T-cell (primary cell): ENCODE results near the gene DMXL1. TPM values are rescaled to one million over a fixed set of nuclear protein-coding genes. Genes with fewer than 3 reads are reported as not detected.

ENCODE experiments used
- ATAC-seq, 4 experiments: fragments of 200-7000 bp in 3 of 4; fragments of 150-1000 bp in 1 of 4; cut with Tn5 transposase; replicated peaks in 1 of 4; 1 replicate in 3 of 4; 2 replicates in 1 of 4; pipeline ENCODE4 v1.10.0; 2021; ENCODE audit warnings: moderate library complexity in 3 of 4, mild to moderate bottlenecking in 2 of 4, moderate number of reproducible peaks in 1 of 4
- CTCF ChIA-PET, 2 donors: fragments of 300-600 bp; sonication (Branson Sonifier 250); formaldehyde crosslinking; loops; one replicate each; lab custom pipeline; 2022; ENCODE audit warnings: antibody characterized with exemption in 2 of 2; lab: Charles Lee
- POLR2A ChIA-PET, 2 donors: fragments of 300-600 bp; sonication (Branson Sonifier 250); formaldehyde crosslinking; loops; one replicate each; lab custom pipeline; 2022; ENCODE audit warnings: antibody characterized with exemption in 2 of 2; lab: Charles Lee
- DNase-seq, 35 experiments: peaks; one replicate each; pipeline versions ENCODE4 v3.0.0 to v3.0.0-alpha.2; 2013 to 2023
- H3K27ac ChIP-seq: one replicate; pipeline ENCODE4 v1.5.1; 2013; ENCODE audit warnings: low read length
- H3K27me3 ChIP-seq, 2 experiments: replicated peaks in 1 of 2; 1 replicate in 1 of 2; 2 replicates in 1 of 2; pipeline versions ENCODE4 v1.6.1 to v1.7.0; 2013; ENCODE audit warnings: low read length in 1 of 2, mixed read lengths in 1 of 2; ENCODE audit not compliant: control insufficient read depth in 2 of 2, insufficient read depth in 2 of 2; ENCODE audit errors: extremely low read depth in 1 of 2
- H3K36me3 ChIP-seq, 2 donors: 1 replicate in 1 of 2; 2 replicates in 1 of 2; pipeline versions ENCODE4 v1.6.1 to v1.7.0; 2013; ENCODE audit warnings: low read length in 1 of 2; ENCODE audit not compliant: control insufficient read depth in 2 of 2, insufficient read depth in 1 of 2; ENCODE audit errors: extremely low read depth in 1 of 2
- H3K4me1 ChIP-seq, 2 experiments: 1 replicate in 1 of 2; 2 replicates in 1 of 2; pipeline versions ENCODE4 v1.6.1 to v1.7.0; 2013; ENCODE audit warnings: low read length in 2 of 2, mixed read lengths in 1 of 2; ENCODE audit not compliant: insufficient read depth in 2 of 2, control insufficient read depth in 1 of 2; ENCODE audit errors: extremely low read depth in 1 of 2
- H3K4me3 ChIP-seq, 2 donors: 1 replicate in 1 of 2; 2 replicates in 1 of 2; pipeline versions ENCODE4 v1.5.1 to v1.7.0; 2013; ENCODE audit warnings: mild to moderate bottlenecking in 2 of 2, low read length in 1 of 2, moderate library complexity in 1 of 2; ENCODE audit not compliant: control insufficient read depth in 1 of 2; ENCODE audit errors: extremely low read depth in 1 of 2
- H3K9me3 ChIP-seq: 2 replicates; pipeline ENCODE4 v1.7.0; 2013
- H3K27ac Mint-ChIP-seq, 2 donors: one replicate each; pipeline ENCODE4 v1.8.0; 2020 to 2021; ENCODE audit warnings: mild to moderate bottlenecking in 2 of 2, mixed read lengths in 2 of 2
- H3K27me3 Mint-ChIP-seq, 2 donors: one replicate each; pipeline ENCODE4 v1.8.0; 2021 to 2022; ENCODE audit warnings: mixed read lengths in 2 of 2
- H3K36me3 Mint-ChIP-seq: one replicate; pipeline ENCODE4 v1.8.0; 2021; ENCODE audit warnings: mixed read lengths
- H3K4me1 Mint-ChIP-seq, 3 donors: one replicate each; pipeline ENCODE4 v1.8.0; 2020 to 2022; ENCODE audit warnings: mixed read lengths in 3 of 3, mild to moderate bottlenecking in 1 of 3
- H3K4me3 Mint-ChIP-seq, 3 donors: one replicate each; pipeline ENCODE4 v1.8.0; 2020 to 2022; ENCODE audit warnings: mild to moderate bottlenecking in 3 of 3, mixed read lengths in 3 of 3, moderate library complexity in 3 of 3
- H3K9me3 Mint-ChIP-seq, 3 donors: one replicate each; pipeline ENCODE4 v1.8.0; 2020 to 2022; ENCODE audit warnings: mixed read lengths in 3 of 3
- WGBS: methylation state at CpG from one replicate; pipeline ENCODE4 v1.1.5; 2013; ENCODE audit warnings: missing lambda C conversion rate; ENCODE audit not compliant: insufficient coverage; 5-methylcytosine and 5-hydroxymethylcytosine counted together
- total RNA-seq, 35 experiments: library from RNA in 6 of 35; stranded (reverse) in 6 of 35; fragments of 120-200 nt in 1 of 35; gene quantifications; one replicate each; pipeline versions ENCODE4 v1.2.1 to v1.2.4 and lab custom pipeline; 2013 to 2026

The DMXL1 gene
- total RNA-seq, 5 donors from 2014 or later (not counting 1 experiment from before 2014, with no cell fraction given): 25.8 to 37.2 (median 28.2) TPM

GRCh38 chr5:119059740-119060255 is 11.1 kb upstream of the DMXL1 start:
- no peak for DNase-seq
- no peak overlapping the region for H3K27ac ChIP-seq
- Mint-ChIP-seq H3K9me3 (no peaks in the 10 kb centered on the region), H3K4me1 (peaks cover 8 to 10% (median 9%) of the 10 kb centered on the region in 3 donors), H3K27me3 (no peaks in the 10 kb centered on the region), H3K4me3 (no peak overlapping the region), H3K27ac (no peak overlapping the region), H3K36me3 (peaks cover 3% of the 10 kb centered on the region)
- POLR2A ChIA-PET: interaction anchor here in 1 of 2 donors (0.6 kb wide), 1 partner anchor 40 kb away, joined by 4 read pairs; no protein-coding TSS in a partner anchor
- no peaks in the 10 kb centered on the region for H3K27me3 ChIP-seq
- no peaks in the 10 kb centered on the region for H3K36me3 ChIP-seq
- CTCF ChIA-PET: no interaction called here
- no peaks in the 10 kb centered on the region for H3K9me3 ChIP-seq
- ATAC-seq: no peak
- no peak overlapping the region for H3K4me3 ChIP-seq
- no peaks in the 10 kb centered on the region for H3K4me1 ChIP-seq

- WGBS: no CpG with 5 or more reads among the region's 5 CpGs
- POLR2A ChIA-PET: no interaction called here
- H3K9me3 Mint-ChIP-seq: no peaks in the 10 kb centered on the region
- ATAC-seq (peak in 2 of 4 experiments; percentile 42 to 43), DNase-seq (no peak)
- peaks cover 8 to 10% (median 9%) of the 10 kb centered on the region in 3 donors for H3K4me1 Mint-ChIP-seq
- no peaks in the 10 kb centered on the region for H3K9me3 ChIP-seq
- CTCF ChIA-PET: interaction anchor here in 1 of 2 donors (0.5 kb wide), 1 partner anchor 301 kb away, joined by 3 read pairs; no protein-coding TSS in a partner anchor
- no peak overlapping the region for H3K4me3 Mint-ChIP-seq
- no peaks in the 10 kb centered on the region for H3K36me3 ChIP-seq
- peaks cover under 1% of the 10 kb centered on the region for H3K36me3 Mint-ChIP-seq
- H3K27me3 ChIP-seq: no peaks in the 10 kb centered on the region
- no peak overlapping the region for H3K4me3 ChIP-seq
- H3K27me3 Mint-ChIP-seq: no peaks in the 10 kb centered on the region
- H3K27ac ChIP-seq: no peak overlapping the region
- no peaks in the 10 kb centered on the region for H3K4me1 ChIP-seq
- H3K27ac Mint-ChIP-seq: peak overlapping the region in 1 of 2 donors; percentile 24
Measured at GRCh38 chr5:119063579-119064379, 7.1 kb upstream of the DMXL1 start.

GRCh38 chr5:119067450-119067849 is 3.4 kb upstream of the DMXL1 start:
- ChIA-PET CTCF (no interaction called here), POLR2A (interaction anchor here in 1 of 2 donors (0.7 kb wide), 1 partner anchor 51 kb away, joined by 6 read pairs; no protein-coding TSS in a partner anchor)
- Histone ChIP-seq H3K4me3 (no peak overlapping the region), H3K27ac (no peak overlapping the region), H3K27me3 (no peaks in the 10 kb centered on the region), H3K9me3 (no peaks in the 10 kb centered on the region), H3K36me3 (no peaks in the 10 kb centered on the region), H3K4me1 (peaks cover 8 to 11% of the 10 kb centered on the region in 2 experiments)
- no peak for ATAC-seq
- Mint-ChIP-seq H3K4me3 (no peak overlapping the region), H3K27me3 (no peaks in the 10 kb centered on the region), H3K9me3 (no peaks in the 10 kb centered on the region), H3K36me3 (no peaks in the 10 kb centered on the region), H3K4me1 (peaks cover 17 to 20% (median 18%) of the 10 kb centered on the region in 3 donors), H3K27ac (no peak overlapping the region)
- DNase-seq: no peak
- WGBS: 100% methylated on average over 2 of the region's 4 CpGs

- peaks cover 31 to 34% (median 32%) of the 10 kb centered on the region in 3 donors for H3K4me1 Mint-ChIP-seq
- ATAC-seq: peak in 3 of 4 experiments; percentile 54 to 57 (median 56)
- Histone ChIP-seq H3K27ac (peak overlapping the region; percentile 97), H3K36me3 (no peaks in the 10 kb centered on the region), H3K4me1 (peaks cover 12 to 17% of the 10 kb centered on the region in 2 experiments), H3K4me3 (peak overlapping the region; percentile 83 to 94), H3K27me3 (no peaks in the 10 kb centered on the region), H3K9me3 (no peaks in the 10 kb centered on the region)
- ChIA-PET POLR2A (interaction anchor here in 1 of 2 donors (0.7 to 1.6 kb wide), 7 partner anchors 10 to 217 kb away, joined by 3 to 8 read pairs (median 4); no protein-coding TSS in a partner anchor), CTCF (interaction anchor here (0.5 to 1.7 kb wide), 14 partner anchors 19 to 364 kb away, joined by 3 to 21 read pairs (median 4); partner anchors contain the start of gene DTWD2 (in 1 of the 2))
- H3K9me3 Mint-ChIP-seq: no peaks in the 10 kb centered on the region
- H3K4me3 Mint-ChIP-seq: peak overlapping the region; percentile 91 to 99 (median 99)
- H3K27me3 Mint-ChIP-seq: no peaks in the 10 kb centered on the region
- WGBS: 0% methylated on average over 8 of the region's 9 CpGs
- peak in 1 of 35 experiments; percentile 88 for DNase-seq
- peaks cover 6% of the 10 kb centered on the region for H3K36me3 Mint-ChIP-seq
- H3K27ac Mint-ChIP-seq: peak overlapping the region; percentile 99
Measured at GRCh38 chr5:119070578-119070827, 384 bp upstream of the DMXL1 start.

- no peaks in the 10 kb centered on the region for H3K9me3 Mint-ChIP-seq
- DNase-seq: no peak
- ChIA-PET CTCF (interaction anchor here (0.6 to 1.7 kb wide), 4 partner anchors 18 to 343 kb away, joined by 3 to 21 read pairs (median 9); partner anchors contain the start of gene DTWD2 (in 1 of the 2)), POLR2A (interaction anchor here in 1 of 2 donors (0.9 to 1.6 kb wide), 3 partner anchors 9 to 216 kb away, joined by 3 to 8 read pairs (median 4); no protein-coding TSS in a partner anchor)
- H3K27me3 Mint-ChIP-seq: no peaks in the 10 kb centered on the region
- no peaks in the 10 kb centered on the region for H3K36me3 ChIP-seq
- 1% methylated on average over 20 of the region's 22 CpGs for WGBS
- H3K9me3 ChIP-seq: no peaks in the 10 kb centered on the region
- H3K4me1 Mint-ChIP-seq: peaks cover 39 to 42% (median 40%) of the 10 kb centered on the region in 3 donors
- peak overlapping the region; percentile 97 for H3K27ac ChIP-seq
- H3K4me3 Mint-ChIP-seq: peak overlapping the region; percentile 91 to 99 (median 99)
- H3K4me3 ChIP-seq: peak overlapping the region; percentile 83 to 94
- no peaks in the 10 kb centered on the region for H3K27me3 ChIP-seq
- H3K4me1 ChIP-seq: peaks cover 12 to 17% of the 10 kb centered on the region in 2 experiments
- ATAC-seq: peak in 2 of 4 experiments; percentile 1
- peaks cover 6% of the 10 kb centered on the region for H3K36me3 Mint-ChIP-seq
- H3K27ac Mint-ChIP-seq: peak overlapping the region; percentile 75 to 99
Measured at GRCh38 chr5:119071561-119071995, 691 bp downstream of the DMXL1 start.

GRCh38 chr5:119072496-119072895 is 1.6 kb downstream of the DMXL1 start:
- no peaks in the 10 kb centered on the region for H3K9me3 ChIP-seq
- CTCF ChIA-PET: interaction anchor here (0.6 kb wide), 3 partner anchors 20 to 374 kb away, joined by 3 to 5 read pairs (median 3); no protein-coding TSS in a partner anchor
- Mint-ChIP-seq H3K36me3 (peaks cover 6% of the 10 kb centered on the region), H3K27me3 (no peaks in the 10 kb centered on the region), H3K4me1 (peaks cover 40 to 44% (median 40%) of the 10 kb centered on the region in 3 donors), H3K27ac (peak overlapping the region in 1 of 2 donors; percentile 53), H3K4me3 (peak overlapping the region; percentile 49 to 99 (median 56)), H3K9me3 (no peaks in the 10 kb centered on the region)
- no peak overlapping the region for H3K4me3 ChIP-seq
- H3K36me3 ChIP-seq: no peaks in the 10 kb centered on the region
- no peak overlapping the region for H3K27ac ChIP-seq
- ATAC-seq: no peak
- no peaks in the 10 kb centered on the region for H3K27me3 ChIP-seq
- peaks cover 12 to 17% of the 10 kb centered on the region in 2 experiments for H3K4me1 ChIP-seq
- no peak for DNase-seq
- POLR2A ChIA-PET: interaction anchor here in 1 of 2 donors (0.6 kb wide), 1 partner anchor 18 kb away, joined by 4 read pairs; no protein-coding TSS in a partner anchor
- no CpG with 5 or more reads among the region's 2 CpGs for WGBS
